Epithelial cell of proximal tubule (primary cell): ENCODE measurements around the gene MSRB1. TPM values are rescaled to one million over a fixed set of nuclear protein-coding genes. Genes with fewer than 3 reads are reported as not detected.

Experiments used
- total RNA-seq: library from RNA; depleted of rRNA; stranded (reverse); fragments of >200 nt; gene quantifications from 2 replicates; pipeline ENCODE4 v1.2.3, GENCODE V29; 2015

Gene MSRB1
- total RNA-seq, 1 donor from 2014 or later: 8.6 TPM

Other genes with a start within 250 kb of the MSRB1 start
- gene MAPK8IP3, start 237.0 kb downstream of the MSRB1 start, total RNA-seq: 22.0 and 37.5 TPM in 2 replicates
- 50.5 and 63.2 TPM in 2 replicates for gene NME3, start 171.7 kb downstream of the MSRB1 start, total RNA-seq
- gene EME2, start 170.4 kb downstream of the MSRB1 start, total RNA-seq: 7.5 and 14.0 TPM in 2 replicates
- 167 and 227 TPM in 2 replicates for gene MRPS34, start 170.1 kb downstream of the MSRB1 start, total RNA-seq
- 35.0 and 57.9 TPM in 2 replicates for gene SPSB3, start 160.6 kb downstream of the MSRB1 start, total RNA-seq
- 111 and 138 TPM in 2 replicates for gene NUBP2, start 160.2 kb downstream of the MSRB1 start, total RNA-seq
- 2.6 TPM in 1 of 2 replicates, not detected in the other for gene IGFALS, start 149.5 kb downstream of the MSRB1 start, total RNA-seq
- gene HAGH, start 116.4 kb downstream of the MSRB1 start, total RNA-seq: 83.7 and 87.3 TPM in 2 replicates
- 47.7 and 59.2 TPM in 2 replicates for gene FAHD1, start 116.0 kb downstream of the MSRB1 start, total RNA-seq
- 2.1 and 6.4 TPM in 2 replicates for gene MEIOB, start 71.0 kb downstream of the MSRB1 start, total RNA-seq
- not detected in 2 replicates for gene HS3ST6, start 24.8 kb downstream of the MSRB1 start, total RNA-seq
- gene RPL3L, start 11.5 kb upstream of the MSRB1 start, total RNA-seq: not detected in 2 replicates
- gene NDUFB10, start 16.3 kb upstream of the MSRB1 start, total RNA-seq: 236 and 407 TPM in 2 replicates
- gene RPS2, start 21.6 kb upstream of the MSRB1 start, total RNA-seq: 2,813 and 2,878 TPM in 2 replicates
- gene RNF151, start 23.7 kb upstream of the MSRB1 start, total RNA-seq: not detected in 2 replicates
- 108 and 127 TPM in 2 replicates for gene TBL3, start 28.9 kb upstream of the MSRB1 start, total RNA-seq
- 0.94 and 1.2 TPM in 2 replicates for gene NOXO1, start 38.3 kb upstream of the MSRB1 start, total RNA-seq
- 21.5 and 36.3 TPM in 2 replicates for gene GFER, start 41.0 kb upstream of the MSRB1 start, total RNA-seq
- 8.5 and 22.0 TPM in 2 replicates for gene SYNGR3, start 46.8 kb upstream of the MSRB1 start, total RNA-seq
- 48.8 and 66.9 TPM in 2 replicates for gene ZNF598, start 66.6 kb upstream of the MSRB1 start, total RNA-seq
- 0.46 and 2.4 TPM in 2 replicates for gene NPW, start 76.6 kb upstream of the MSRB1 start, total RNA-seq
- gene NHERF2, start 83.7 kb upstream of the MSRB1 start, total RNA-seq: 29.9 and 42.2 TPM in 2 replicates
- gene NTHL1, start 104.6 kb upstream of the MSRB1 start, total RNA-seq: 61.2 and 62.8 TPM in 2 replicates
- 30.7 and 64.1 TPM in 2 replicates for gene TSC2, start 104.8 kb upstream of the MSRB1 start, total RNA-seq
- gene PKD1, start 192.7 kb upstream of the MSRB1 start, total RNA-seq: 50.6 and 80.2 TPM in 2 replicates
- 2.3 and 11.6 TPM in 2 replicates for gene RAB26, start 205.4 kb upstream of the MSRB1 start, total RNA-seq
- gene TRAF7, start 212.6 kb upstream of the MSRB1 start, total RNA-seq: 48.6 and 63.9 TPM in 2 replicates